ENCODE data around the gene USP12. TPM values are rescaled to one million over a fixed set of nuclear protein-coding genes. Genes with fewer than 3 reads are reported as not detected.

USP12 gene
- total RNA-seq, 2 experiments from 2014 or later: 9.9 to 27.6 TPM

GRCh38 chr13:27160657-27161295 is 10.8 kb downstream of the USP12 start:
- Histone ChIP-seq H3K4me2 (ENCODE audit: low read length) (peak overlapping the region; percentile 35), H3K27ac (ENCODE audit: low read depth, low read length, poor library complexity, severe bottlenecking) (no peak overlapping the region), H3K79me2 (ENCODE audit: insufficient read depth, low read depth, low read length) (peaks cover 93% of the 10 kb centered on the region), H3K4me1 (ENCODE audit: insufficient read depth, low read length, poor library complexity, severe bottlenecking) (peaks cover 21% of the 10 kb centered on the region), H2AFZ (ENCODE audit: low read length) (no peak overlapping the region), H4K20me1 (ENCODE audit: insufficient read depth, low read length) (peaks cover 14% of the 10 kb centered on the region), H3K4me3 (ENCODE audit: low read depth, low read length, poor library complexity, severe bottlenecking) (no peak overlapping the region), H3K36me3 (ENCODE audit: insufficient read depth, low read length) (0 out of 2 replicates have a peak, but pooled peaks cover 6% of the 10 kb centered on the region), H3K9me2 (ENCODE audit: insufficient read depth, low read length) (no peaks in the 10 kb centered on the region), H3K9me3 (ENCODE audit: low read length) (no peaks in the 10 kb centered on the region)
- intact Hi-C loops (cut with micrococcal nuclease; ENCODE audit: unreplicated experiment): no loop called here
- BruUV-seq (replicated peaks): no TSS peak
- DNase-seq (ENCODE audit: low spot score): no peak
- TF ChIP-seq EZH2phosphoT487 (IDR thresholded peaks at IDR 0.05; ENCODE audit: borderline replicate concordance, low read depth, low read length): no peak
- TF ChIP-seq CTCF (conservative IDR thresholded peaks at IDR 0.05; ENCODE audit: low read length): no peak
- ChIA-PET CTCF (ENCODE audit: unreplicated experiment) (no interaction called here), POLR2A (interaction anchor here (0.5 to 1.9 kb wide), 8 partner anchors 9 to 319 kb away, joined by 3 to 5 read pairs (median 4); no protein-coding TSS in a partner anchor)

GRCh38 chr13:27159806-27160563 is 11.6 kb downstream of the USP12 start:
- Histone ChIP-seq H4K20me1 (ENCODE audit: insufficient read depth, low read length) (peaks cover 14% of the 10 kb centered on the region), H3K4me2 (ENCODE audit: low read length) (peak overlapping the region; percentile 35), H3K79me2 (ENCODE audit: insufficient read depth, low read depth, low read length) (peaks cover 90% of the 10 kb centered on the region), H3K9me3 (ENCODE audit: low read length) (no peaks in the 10 kb centered on the region), H3K27ac (ENCODE audit: low read depth, low read length, poor library complexity, severe bottlenecking) (no peak overlapping the region), H3K4me1 (ENCODE audit: insufficient read depth, low read length, poor library complexity, severe bottlenecking) (peaks cover 21% of the 10 kb centered on the region), H3K9me2 (ENCODE audit: insufficient read depth, low read length) (no peaks in the 10 kb centered on the region), H3K36me3 (ENCODE audit: insufficient read depth, low read length) (0 out of 2 replicates have a peak, but pooled peaks cover 6% of the 10 kb centered on the region), H3K4me3 (ENCODE audit: low read depth, low read length, poor library complexity, severe bottlenecking) (no peak overlapping the region), H2AFZ (ENCODE audit: low read length) (no peak overlapping the region)
- ChIA-PET CTCF (ENCODE audit: unreplicated experiment) (no interaction called here), POLR2A (interaction anchor here (0.6 to 1.1 kb wide), 6 partner anchors 15 to 109 kb away, joined by 3 to 5 read pairs (median 3); no protein-coding TSS in a partner anchor)
- TF ChIP-seq EZH2phosphoT487 (IDR thresholded peaks at IDR 0.05; ENCODE audit: borderline replicate concordance, low read depth, low read length) (no peak), CTCF (conservative IDR thresholded peaks at IDR 0.05; ENCODE audit: low read length) (no peak)
- intact Hi-C loops (cut with micrococcal nuclease; ENCODE audit: unreplicated experiment): no loop called here
- DNase-seq (ENCODE audit: low spot score): no peak
- BruUV-seq (replicated peaks): no TSS peak
